GM21423 (cell line): ENCODE results near the gene WDR1.

ENCODE experiments used
- ATAC-seq: cut with Tn5 transposase; IDR thresholded peaks from one replicate; pipeline ENCODE4 v1.9.1; 2021; ENCODE audit warnings: mild to moderate bottlenecking, moderate library complexity; ENCODE audit not compliant: unreplicated experiment

Gene WDR1

GRCh38 chr4:10075158-10075863 is 41.3 kb downstream of the WDR1 start:
- no peak for ATAC-seq

- no peak for ATAC-seq
Measured at GRCh38 chr4:10074767-10075105, 41.9 kb downstream of the WDR1 start.

GRCh38 chr4:10074076-10074766 is 42.4 kb downstream of the WDR1 start:
- ATAC-seq = no peak

GRCh38 chr4:10072420-10073017 is 44.1 kb downstream of the WDR1 start:
- no peak for ATAC-seq

GRCh38 chr4:10069075-10069642 is 47.4 kb downstream of the WDR1 start:
- no peak for ATAC-seq

- no peak for ATAC-seq
Measured at GRCh38 chr4:10066670-10067651, 49.6 kb downstream of the WDR1 start.

- no peak for ATAC-seq
Measured at GRCh38 chr4:10066206-10066605, 50.4 kb downstream of the WDR1 start.

GRCh38 chr4:10063544-10064300 is 52.9 kb downstream of the WDR1 start:
- no peak for ATAC-seq

- ATAC-seq = no peak
Measured at GRCh38 chr4:10061650-10062415, 54.8 kb downstream of the WDR1 start.

GRCh38 chr4:10058371-10058770 is 58.2 kb downstream of the WDR1 start:
- ATAC-seq = no peak

GRCh38 chr4:10057023-10057395 is 59.6 kb downstream of the WDR1 start:
- ATAC-seq = no peak

GRCh38 chr4:10056334-10057022 is 60.1 kb downstream of the WDR1 start:
- ATAC-seq = no peak

- no peak for ATAC-seq
Measured at GRCh38 chr4:10055871-10056270, 60.7 kb downstream of the WDR1 start.

- ATAC-seq = no peak
Measured at GRCh38 chr4:10054571-10055041, 62.0 kb downstream of the WDR1 start.

GRCh38 chr4:10053635-10054453 is 62.8 kb downstream of the WDR1 start:
- no peak for ATAC-seq

GRCh38 chr4:10051517-10052135 is 65.0 kb downstream of the WDR1 start:
- no peak for ATAC-seq

GRCh38 chr4:10050721-10051120 is 65.9 kb downstream of the WDR1 start:
- ATAC-seq = no peak
